Caco-2 (cell line): ENCODE data around the gene CLPTM1. TPM values are rescaled to one million over a fixed set of nuclear protein-coding genes. Genes with fewer than 3 reads are reported as not detected.

Experiments used
- BruUV-seq: library from RNA; stranded (reverse); fragments of 400-500 nt; replicated peaks from 2 replicates; lab custom pipeline; 2021; lab: Mats Ljungman, UMichigan
- CTCF ChIA-PET: fragments of 300-600 bp; sonication (Branson Sonifier 250); formaldehyde crosslinking; loops from one replicate; lab custom pipeline; 2022; ENCODE audit warnings: antibody characterized with exemption; lab: Charles Lee
- POLR2A ChIA-PET: fragments of 300-600 bp; sonication (Branson Sonifier 250); formaldehyde crosslinking; loops from one replicate; lab custom pipeline; 2022; ENCODE audit warnings: antibody characterized with exemption; lab: Charles Lee
- DNase-seq, 2 experiments: peaks; one replicate each; pipeline versions ENCODE4 v3.0.0 to v3.0.0-alpha.2; 2020 to 2022
- H3K27me3 ChIP-seq: replicated peaks from 2 replicates; pipeline ENCODE4 v1.6.0; 2011; ENCODE audit warnings: low read length; ENCODE audit not compliant: control insufficient read depth, insufficient read depth
- H3K36me3 ChIP-seq: 2 replicates; pipeline ENCODE4 v1.5.1; 2011; ENCODE audit warnings: low read length; ENCODE audit not compliant: control insufficient read depth, insufficient read depth
- H3K4me1 ChIP-seq: fragments of 250-450 bp; sonication (Bioruptor Pico); 2 replicates; pipeline ENCODE4 v1.5.1; 2020; ENCODE audit warnings: mild to moderate bottlenecking
- H3K4me3 ChIP-seq: 2 replicates; pipeline ENCODE4 v1.5.1; 2011; ENCODE audit warnings: low read depth, mild to moderate bottlenecking, control low read depth, low read length
- H3K9me3 ChIP-seq: fragments of 250-450 bp; sonication (Bioruptor Pico); 2 replicates; pipeline ENCODE4 v1.5.1; 2020; ENCODE audit warnings: mild to moderate bottlenecking, moderate library complexity
- H3K27ac Mint-ChIP-seq: one replicate; pipeline ENCODE4 v1.8.0; 2022; ENCODE audit warnings: mixed read lengths; ENCODE audit not compliant: unreplicated experiment
- H3K27me3 Mint-ChIP-seq: one replicate; pipeline ENCODE4 v1.8.0; 2022; ENCODE audit warnings: mixed read lengths; ENCODE audit not compliant: insufficient read depth, unreplicated experiment
- H3K36me3 Mint-ChIP-seq: one replicate; pipeline ENCODE4 v1.8.0; 2022; ENCODE audit warnings: mild to moderate bottlenecking, mixed read lengths; ENCODE audit not compliant: insufficient read depth, unreplicated experiment
- H3K4me1 Mint-ChIP-seq: one replicate; pipeline ENCODE4 v1.8.0; 2022; ENCODE audit warnings: low read depth, mixed read lengths; ENCODE audit not compliant: unreplicated experiment
- H3K4me3 Mint-ChIP-seq: one replicate; pipeline ENCODE4 v1.8.0; 2022; ENCODE audit warnings: mild to moderate bottlenecking, moderate library complexity, mixed read lengths; ENCODE audit not compliant: unreplicated experiment
- H3K9me3 Mint-ChIP-seq: one replicate; pipeline ENCODE4 v1.8.0; 2022; ENCODE audit warnings: mixed read lengths; ENCODE audit not compliant: unreplicated experiment
- intact Hi-C: fragments of 100-400 bp; cut with micrococcal nuclease; formaldehyde crosslinking; loops from one replicate; pipeline ENCODE4 v1.10.0; 2022; ENCODE audit not compliant: unreplicated experiment
- total RNA-seq: library from RNA; stranded (reverse); gene quantifications from 2 replicates; pipeline ENCODE4 v1.2.3, GENCODE V29; 2022
- TF ChIP-seq, protein P1 (sequence below), 2 experiments: fragments of 200-600 bp in 1 of 2; IDR thresholded peaks; 1 replicate in 1 of 2; 2 replicates in 1 of 2; pipeline versions ENCODE4 v1.5.1 to v1.8.0; 2011 to 2022; ENCODE audit warnings: antibody characterized with exemption in 1 of 2, control low read depth in 1 of 2, inconsistent platforms in 1 of 2, low read depth in 1 of 2, low read length in 1 of 2, mild to moderate bottlenecking in 1 of 2, moderate library complexity in 1 of 2; ENCODE audit not compliant: insufficient read depth in 1 of 2, severe bottlenecking in 1 of 2, unreplicated experiment in 1 of 2

Gene CLPTM1
- total RNA-seq, 1 experiment from 2014 or later = 144 TPM

DNA sequence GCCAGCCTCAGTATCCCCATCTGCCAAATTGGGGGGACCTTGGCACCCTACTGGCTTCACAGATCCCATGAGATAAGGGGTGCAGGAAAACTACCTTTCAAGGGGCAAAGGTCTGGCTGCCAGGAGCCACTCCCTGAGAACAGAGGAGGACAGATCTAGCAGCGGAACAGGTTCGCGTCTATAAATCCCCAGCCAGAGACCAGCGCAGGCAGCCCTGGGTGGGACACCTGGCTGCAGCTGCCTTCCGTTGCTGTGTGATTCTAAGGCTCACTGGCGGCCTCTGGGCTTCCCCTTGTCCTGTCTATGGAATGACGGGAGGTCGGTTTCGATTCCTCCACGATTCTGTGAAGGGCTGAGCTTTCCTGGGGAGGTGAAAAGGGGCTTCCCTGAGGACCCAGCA is 53.4 kb downstream of the CLPTM1 start:
- Mint-ChIP-seq H3K4me1 (peaks cover 9% of the 10 kb centered on the region), H3K36me3 (peaks cover 13% of the 10 kb centered on the region), H3K4me3 (peak overlapping the region; percentile 2), H3K9me3 (no peaks in the 10 kb centered on the region), H3K27ac (peak overlapping the region; percentile 62), H3K27me3 (no peaks in the 10 kb centered on the region)
- ChIA-PET CTCF (interaction anchor here (0.6 to 1.0 kb wide), 3 partner anchors 17 to 95 kb away, joined by 3 to 4 read pairs (median 3); no protein-coding TSS in a partner anchor), POLR2A (interaction anchor here (0.6 kb wide), 1 partner anchor 1821 kb away, joined by 9 read pairs; no protein-coding TSS in a partner anchor)
- DNase-seq = peak; percentile 75 to 83
- H3K36me3 ChIP-seq = no peaks in the 10 kb centered on the region
- intact Hi-C loops = loop anchor here (10.0 kb wide), 1 partner anchor 104 kb away; the partner anchor contains the start of gene APOE
- BruUV-seq = no TSS peak
- no peaks in the 10 kb centered on the region for H3K9me3 ChIP-seq
- no peaks in the 10 kb centered on the region for H3K27me3 ChIP-seq
- TF ChIP-seq, protein P1, sequence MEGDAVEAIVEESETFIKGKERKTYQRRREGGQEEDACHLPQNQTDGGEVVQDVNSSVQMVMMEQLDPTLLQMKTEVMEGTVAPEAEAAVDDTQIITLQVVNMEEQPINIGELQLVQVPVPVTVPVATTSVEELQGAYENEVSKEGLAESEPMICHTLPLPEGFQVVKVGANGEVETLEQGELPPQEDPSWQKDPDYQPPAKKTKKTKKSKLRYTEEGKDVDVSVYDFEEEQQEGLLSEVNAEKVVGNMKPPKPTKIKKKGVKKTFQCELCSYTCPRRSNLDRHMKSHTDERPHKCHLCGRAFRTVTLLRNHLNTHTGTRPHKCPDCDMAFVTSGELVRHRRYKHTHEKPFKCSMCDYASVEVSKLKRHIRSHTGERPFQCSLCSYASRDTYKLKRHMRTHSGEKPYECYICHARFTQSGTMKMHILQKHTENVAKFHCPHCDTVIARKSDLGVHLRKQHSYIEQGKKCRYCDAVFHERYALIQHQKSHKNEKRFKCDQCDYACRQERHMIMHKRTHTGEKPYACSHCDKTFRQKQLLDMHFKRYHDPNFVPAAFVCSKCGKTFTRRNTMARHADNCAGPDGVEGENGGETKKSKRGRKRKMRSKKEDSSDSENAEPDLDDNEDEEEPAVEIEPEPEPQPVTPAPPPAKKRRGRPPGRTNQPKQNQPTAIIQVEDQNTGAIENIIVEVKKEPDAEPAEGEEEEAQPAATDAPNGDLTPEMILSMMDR (IDR thresholded peaks at IDR 0.05; ENCODE audit: insufficient read depth in 1 of 2, low read depth in 1 of 2, low read length in 1 of 2, severe bottlenecking in 1 of 2, unreplicated experiment in 1 of 2) = peak in 1 of 2 experiments; percentile 26
- H3K4me3 ChIP-seq = no peak overlapping the region
- H3K4me1 ChIP-seq = peaks cover 9% of the 10 kb centered on the region

DNA sequence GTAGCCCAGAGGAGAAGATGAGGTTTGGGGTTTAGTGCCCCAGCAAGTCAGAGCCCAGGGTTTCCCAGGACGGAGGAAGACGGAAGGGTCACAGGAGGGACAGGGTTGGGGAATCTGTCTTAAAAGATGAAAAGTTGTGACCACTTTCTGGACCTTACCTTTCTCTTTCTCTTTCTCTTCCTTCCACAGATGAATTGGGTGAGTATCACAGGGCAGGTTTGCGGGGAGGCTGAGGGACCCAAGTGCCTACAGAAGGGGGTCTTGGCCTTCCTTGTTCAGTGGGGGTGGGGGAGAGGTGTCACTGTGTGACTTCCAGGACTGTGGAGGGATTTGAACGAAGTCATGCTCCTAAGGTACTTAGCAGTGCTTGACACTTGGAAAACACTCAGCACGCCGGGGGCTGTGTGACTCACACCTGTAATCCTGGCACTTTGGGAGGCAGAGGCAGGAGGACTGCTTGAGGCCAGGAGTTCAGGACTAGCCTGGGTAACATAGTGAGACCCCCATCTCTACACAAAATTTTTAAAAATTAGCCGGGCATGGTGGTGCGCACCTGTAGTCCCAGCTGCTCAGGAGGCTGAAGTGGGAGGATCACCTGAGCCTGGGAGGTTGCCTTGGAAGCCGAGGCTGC is 54.6 kb downstream of the CLPTM1 start:
- Mint-ChIP-seq H3K4me3 (no peak overlapping the region), H3K9me3 (no peaks in the 10 kb centered on the region), H3K36me3 (peaks cover 13% of the 10 kb centered on the region), H3K4me1 (peaks cover 9% of the 10 kb centered on the region), H3K27me3 (no peaks in the 10 kb centered on the region), H3K27ac (no peak overlapping the region)
- no TSS peak for BruUV-seq
- CTCF ChIA-PET = interaction anchor here (0.6 kb wide), 1 partner anchor 68 kb away, joined by 5 read pairs; no protein-coding TSS in a partner anchor
- Histone ChIP-seq H3K9me3 (no peaks in the 10 kb centered on the region), H3K36me3 (no peaks in the 10 kb centered on the region), H3K27me3 (no peaks in the 10 kb centered on the region), H3K4me1 (peaks cover 9% of the 10 kb centered on the region), H3K4me3 (no peak overlapping the region)
- POLR2A ChIA-PET = no interaction called here
- intact Hi-C loops = loop anchor here (10.0 kb wide), 1 partner anchor 105 kb away; the partner anchor contains the start of gene APOE
- DNase-seq = no peak
- TF ChIP-seq, protein P1 (IDR thresholded peaks at IDR 0.05; ENCODE audit: insufficient read depth in 1 of 2, low read depth in 1 of 2, low read length in 1 of 2, severe bottlenecking in 1 of 2, unreplicated experiment in 1 of 2) = no peak

DNA sequence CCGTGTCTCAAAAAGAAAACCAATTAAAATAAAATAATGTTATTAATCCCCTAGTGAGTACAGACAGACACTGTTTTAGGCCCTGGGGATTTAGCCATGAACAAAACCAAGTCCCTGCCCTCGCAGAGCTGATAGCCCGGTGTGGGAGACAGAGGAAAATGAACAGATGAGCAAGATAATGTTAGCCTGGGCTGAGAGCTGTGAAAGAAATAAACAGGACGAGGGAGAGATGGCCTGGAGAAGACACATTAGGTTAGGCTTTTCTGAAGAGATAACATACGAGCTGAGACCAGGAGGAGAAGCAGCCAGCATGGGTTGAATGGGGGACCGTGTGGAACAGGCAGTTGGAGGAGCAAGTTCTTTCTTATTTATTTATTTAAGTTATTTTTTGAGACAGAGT is 55.1 kb downstream of the CLPTM1 start:
- H3K4me3 ChIP-seq = no peak overlapping the region
- Mint-ChIP-seq H3K27me3 (no peaks in the 10 kb centered on the region), H3K4me3 (no peak overlapping the region), H3K36me3 (peaks cover 13% of the 10 kb centered on the region), H3K27ac (no peak overlapping the region), H3K9me3 (no peaks in the 10 kb centered on the region), H3K4me1 (peaks cover 9% of the 10 kb centered on the region)
- no peaks in the 10 kb centered on the region for H3K36me3 ChIP-seq
- POLR2A ChIA-PET = no interaction called here
- CTCF ChIA-PET = interaction anchor here (0.6 kb wide), 1 partner anchor 69 kb away, joined by 5 read pairs; no protein-coding TSS in a partner anchor
- no TSS peak for BruUV-seq
- peaks cover 9% of the 10 kb centered on the region for H3K4me1 ChIP-seq
- no peaks in the 10 kb centered on the region for H3K27me3 ChIP-seq
- TF ChIP-seq, protein P1 (IDR thresholded peaks at IDR 0.05; ENCODE audit: insufficient read depth in 1 of 2, low read depth in 1 of 2, low read length in 1 of 2, severe bottlenecking in 1 of 2, unreplicated experiment in 1 of 2) = no peak
- H3K9me3 ChIP-seq = no peaks in the 10 kb centered on the region
- no peak for DNase-seq
- intact Hi-C loops = no loop called here
